GM19463 (cell line): ENCODE measurements around the gene FBXO40.

Experiments used
- ATAC-seq: cut with Tn5 transposase; IDR thresholded peaks from one replicate; pipeline ENCODE4 v1.9.1; 2021; ENCODE audit warnings: mild to moderate bottlenecking, moderate library complexity; ENCODE audit not compliant: unreplicated experiment

The FBXO40 gene

DNA sequence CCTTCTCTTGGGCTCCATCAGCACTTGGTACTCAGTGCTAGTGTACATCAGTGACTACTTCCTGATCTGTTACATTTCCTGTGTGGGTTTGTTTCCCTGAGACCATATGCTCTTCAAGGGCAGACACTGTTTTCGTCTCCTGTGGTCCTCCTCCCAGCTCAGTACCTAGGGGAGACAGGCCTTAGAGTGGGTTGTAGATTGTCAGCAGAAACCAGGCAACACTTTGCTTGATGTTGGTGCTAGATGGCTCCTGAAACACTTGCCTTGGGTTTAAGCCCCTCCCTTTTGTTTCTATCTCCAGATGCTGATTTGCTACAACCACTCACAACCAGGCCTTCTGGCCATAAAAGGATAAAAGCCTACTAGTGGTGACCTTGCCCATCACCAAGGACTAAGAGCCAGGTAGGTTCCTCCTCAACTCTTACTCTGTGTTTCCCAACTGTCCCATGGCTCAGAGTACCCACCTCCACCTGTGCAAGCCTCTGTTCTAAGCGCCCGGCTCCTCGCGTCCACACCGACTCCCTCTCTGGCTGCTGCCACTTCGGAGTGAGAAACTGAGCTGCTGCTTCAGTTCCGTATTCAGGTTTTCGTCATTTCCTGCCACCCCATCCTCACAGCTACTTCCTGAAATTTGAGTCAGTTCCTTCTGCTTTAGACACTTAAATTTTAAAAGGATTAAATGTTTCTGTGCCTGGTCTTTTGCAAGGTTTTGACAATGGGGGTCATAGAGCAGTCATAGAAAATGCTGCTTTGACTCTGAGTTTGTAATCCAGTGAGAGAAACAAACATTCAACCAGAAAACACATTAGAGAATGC, 67.4 kb downstream of the FBXO40 start, which contains the start of gene HCLS1:
HCLS1 (minus strand) TSS at position 548 of the 816 bp plus-strand sequence. CDS start 2,556 bp downstream, outside the sequence.
- peak; percentile 88 for ATAC-seq

GRCh38 chr3:121661376-121661775, 68.2 kb downstream of the FBXO40 start:
- ATAC-seq: no peak

DNA sequence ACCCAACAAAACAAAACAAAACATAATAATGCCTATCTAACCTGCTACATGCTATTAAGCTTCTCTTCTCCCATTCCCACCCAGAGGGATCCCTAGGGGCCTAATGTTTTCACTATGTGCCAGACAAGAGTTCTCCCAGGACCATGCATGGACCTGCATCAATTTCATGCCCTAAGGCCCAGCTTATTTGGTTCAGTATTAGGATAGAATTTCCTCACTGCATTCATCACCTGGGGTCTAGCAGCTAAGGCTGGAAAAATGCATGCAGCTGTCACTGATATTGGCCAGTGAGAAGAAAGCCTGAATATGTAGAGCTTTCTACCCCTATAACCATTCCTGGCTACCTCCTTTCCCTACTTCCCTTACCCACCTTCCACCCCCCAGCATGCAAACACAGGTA, 69.6 kb downstream of the FBXO40 start:
- no peak for ATAC-seq

DNA sequence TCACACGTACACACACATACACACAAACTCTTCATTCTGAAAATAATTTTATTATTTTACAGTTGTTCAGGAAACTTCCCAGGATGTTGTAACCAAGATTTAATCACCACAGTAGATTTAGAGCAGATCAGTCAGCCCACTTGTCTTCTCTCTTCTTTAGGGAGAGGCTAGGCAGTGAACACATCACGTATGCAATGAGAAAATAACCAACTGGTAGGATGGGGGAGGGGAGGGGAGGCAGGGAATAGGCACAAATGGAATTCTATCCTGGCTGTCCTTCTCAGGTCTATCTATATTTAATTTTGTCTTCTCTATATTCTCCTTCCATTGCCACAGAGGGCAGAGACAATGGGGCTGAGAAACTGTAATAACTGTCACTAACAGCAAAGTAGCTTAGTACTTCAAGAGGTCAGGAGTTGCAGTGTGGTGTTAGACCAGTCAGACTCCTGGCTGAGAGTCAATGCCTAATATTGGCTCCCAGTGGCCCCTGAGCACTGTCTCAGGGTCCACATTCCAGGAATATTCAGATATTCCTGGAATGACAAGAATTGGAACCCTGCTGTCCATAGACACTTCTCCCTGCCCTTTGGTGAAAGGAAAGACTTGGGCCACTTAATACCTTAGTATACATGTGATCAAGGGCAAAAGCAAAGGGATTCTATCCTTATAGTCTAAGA, 70.1 kb downstream of the FBXO40 start:
- no peak for ATAC-seq

DNA sequence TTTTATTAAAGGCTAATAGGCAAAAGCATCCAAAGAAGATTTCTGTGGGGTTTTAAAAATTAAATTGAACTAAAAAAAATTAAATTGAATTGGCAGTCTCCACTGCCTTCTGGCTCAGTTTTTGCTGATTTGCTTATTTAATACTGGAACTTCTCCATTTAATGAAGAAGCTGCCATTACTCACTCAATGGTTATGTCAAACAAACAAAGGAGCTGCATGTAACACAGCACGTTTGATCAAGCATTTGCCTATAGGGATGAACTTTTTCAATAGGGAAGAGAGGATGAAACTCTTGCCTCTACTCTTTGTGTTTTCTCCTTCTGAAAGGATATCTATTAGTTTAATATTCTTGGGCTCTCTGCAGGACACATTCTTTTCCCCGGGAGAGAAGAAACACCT, 72.3 kb downstream of the FBXO40 start:
- ATAC-seq: no peak

DNA sequence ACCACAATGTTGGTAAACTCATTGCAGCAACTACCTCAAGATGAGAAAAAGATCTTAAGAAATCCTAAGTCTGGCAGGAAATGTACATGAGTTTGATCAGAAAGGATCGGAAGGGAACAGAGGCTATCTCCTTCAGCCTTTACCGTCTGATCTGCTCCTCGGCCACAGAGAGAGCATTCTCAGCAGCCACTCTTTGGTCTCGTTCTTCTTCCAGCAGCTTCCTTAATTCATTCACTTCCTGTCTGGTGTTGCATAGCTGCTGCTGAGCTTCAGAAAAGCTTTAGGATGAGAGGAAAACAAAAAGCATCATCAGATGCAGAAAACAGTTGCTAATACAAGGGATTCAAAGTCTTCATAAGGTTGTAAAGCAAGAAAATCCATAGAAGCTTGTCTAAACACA, 74.2 kb downstream of the FBXO40 start:
- ATAC-seq: no peak

GRCh38 chr3:121670676-121671075, 77.5 kb downstream of the FBXO40 start:
- ATAC-seq: no peak

- no peak for ATAC-seq
These were observed 84.0 kb downstream of the FBXO40 start for GRCh38 chr3:121677141-121677540.
